Ramos (cell line): ENCODE results near the gene FBXW7.

Source experiments
- in situ Hi-C: fragments of 300-500 bp; cut with MboI; formaldehyde crosslinking; loops from one replicate; pipeline ENCODE4 v1.14.3; 2022; ENCODE audit warnings: low sequenced_read_pairs; ENCODE audit not compliant: unreplicated experiment

The FBXW7 gene

GRCh38 chr4:152352215-152352614, 183.7 kb downstream of the FBXW7 start:
- in situ Hi-C loops = no loop called here

DNA sequence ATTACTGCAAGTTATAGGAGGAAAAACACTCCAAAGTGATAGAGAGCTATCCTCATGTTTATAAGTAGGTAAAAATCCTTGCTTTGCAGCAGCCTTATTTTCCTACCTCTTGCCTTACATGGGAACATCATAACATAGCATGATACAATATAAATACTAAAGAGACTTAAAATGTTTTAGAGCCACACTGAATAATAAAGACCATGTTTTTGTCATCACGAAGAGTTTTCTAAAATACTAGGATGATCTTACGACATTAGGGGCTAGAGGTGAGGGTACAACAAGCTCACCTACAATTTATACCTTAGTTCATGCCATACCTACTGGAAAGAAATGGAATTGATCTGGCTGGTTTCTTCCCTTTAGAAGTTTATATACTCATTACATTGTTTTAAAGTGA, 184.8 kb downstream of the FBXW7 start:
- in situ Hi-C loops = no loop called here

GRCh38 chr4:152348670-152349069, 187.2 kb downstream of the FBXW7 start:
- in situ Hi-C loops = no loop called here

DNA sequence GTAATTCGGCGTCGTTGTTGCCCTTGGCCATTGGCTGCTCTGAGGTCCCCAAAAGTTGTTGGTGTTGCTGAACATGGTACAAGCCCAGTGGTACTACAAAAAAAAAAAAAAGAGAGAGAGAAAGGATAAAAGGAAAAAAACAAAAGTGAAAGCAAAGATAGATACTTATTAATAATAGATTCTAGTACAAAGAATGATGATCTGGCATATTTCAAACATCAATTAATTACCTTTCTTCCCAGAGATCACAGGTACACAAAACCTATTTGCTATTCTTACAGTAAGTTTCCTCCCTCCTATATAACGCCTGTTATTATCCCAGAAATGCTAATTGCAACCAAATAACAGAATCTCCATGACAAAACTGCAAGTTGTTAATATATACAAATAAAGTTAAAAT, 188.9 kb downstream of the FBXW7 start:
- in situ Hi-C loops = no loop called here

GRCh38 chr4:152346526-152346925, 189.4 kb downstream of the FBXW7 start:
- in situ Hi-C loops = no loop called here

DNA sequence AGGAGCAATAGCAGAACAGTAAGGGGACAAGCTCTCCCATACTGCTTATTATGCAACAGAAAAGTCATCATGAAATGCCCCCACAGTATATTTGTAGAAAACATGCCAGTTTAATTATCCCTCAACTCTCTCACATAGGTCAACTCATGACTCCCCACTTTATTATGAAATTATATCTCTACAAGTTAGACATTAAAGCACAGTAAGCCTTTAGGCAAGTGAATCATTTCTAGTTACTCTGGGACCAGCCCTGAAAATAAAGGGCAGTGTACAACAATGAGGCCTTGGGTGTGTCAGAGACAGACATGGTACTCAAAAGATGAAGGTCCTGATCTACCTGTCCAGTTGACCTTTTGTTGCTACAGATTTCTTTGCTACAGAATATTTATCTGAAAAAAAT, 191.9 kb downstream of the FBXW7 start:
- in situ Hi-C loops = no loop called here

- in situ Hi-C loops = no loop called here
Measured at GRCh38 chr4:152342293-152342692, 193.6 kb downstream of the FBXW7 start.

GRCh38 chr4:152340818-152341217, 195.1 kb downstream of the FBXW7 start:
- in situ Hi-C loops = no loop called here

- in situ Hi-C loops = no loop called here
Measured at GRCh38 chr4:152339576-152339975, 196.3 kb downstream of the FBXW7 start.

DNA sequence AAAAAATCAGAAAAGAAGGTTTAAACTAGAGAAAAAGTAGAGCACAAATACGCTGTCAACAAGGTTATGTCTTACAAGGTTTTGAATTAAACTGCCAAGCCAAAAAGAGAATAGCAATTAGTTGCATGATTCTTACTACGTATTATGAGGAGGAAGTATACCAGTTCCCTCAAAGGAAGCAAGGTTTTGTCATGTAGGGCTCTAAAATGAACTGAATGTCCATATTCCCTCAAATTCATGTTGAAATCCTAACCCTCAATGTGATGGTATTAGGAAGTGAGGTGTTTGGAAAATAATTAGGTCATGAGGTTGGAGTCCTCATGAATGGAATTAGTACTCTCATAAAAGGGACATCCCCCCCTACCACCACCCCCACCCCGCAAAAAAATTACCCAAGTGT, 201.0 kb downstream of the FBXW7 start:
- in situ Hi-C loops = no loop called here

DNA sequence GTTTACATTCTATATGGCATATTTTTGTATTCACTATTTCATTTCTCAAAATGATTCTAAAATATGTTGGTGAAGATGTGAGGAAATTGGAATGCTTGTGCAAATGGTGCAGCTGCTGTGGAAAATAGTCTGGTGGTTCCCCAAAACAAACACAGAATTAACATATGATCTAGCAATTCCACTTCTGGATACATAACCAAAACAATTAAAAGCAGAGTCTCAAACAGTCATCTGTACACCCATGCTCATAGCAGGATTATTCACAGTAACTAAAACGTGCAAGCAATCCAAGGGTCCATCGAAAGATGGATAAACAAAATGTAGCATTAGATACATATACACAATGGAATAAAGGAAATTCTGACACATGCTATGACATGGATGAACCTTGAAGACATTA, 204.8 kb downstream of the FBXW7 start:
- in situ Hi-C loops = no loop called here

GRCh38 chr4:152328582-152328981, 207.3 kb downstream of the FBXW7 start:
- in situ Hi-C loops = no loop called here

DNA sequence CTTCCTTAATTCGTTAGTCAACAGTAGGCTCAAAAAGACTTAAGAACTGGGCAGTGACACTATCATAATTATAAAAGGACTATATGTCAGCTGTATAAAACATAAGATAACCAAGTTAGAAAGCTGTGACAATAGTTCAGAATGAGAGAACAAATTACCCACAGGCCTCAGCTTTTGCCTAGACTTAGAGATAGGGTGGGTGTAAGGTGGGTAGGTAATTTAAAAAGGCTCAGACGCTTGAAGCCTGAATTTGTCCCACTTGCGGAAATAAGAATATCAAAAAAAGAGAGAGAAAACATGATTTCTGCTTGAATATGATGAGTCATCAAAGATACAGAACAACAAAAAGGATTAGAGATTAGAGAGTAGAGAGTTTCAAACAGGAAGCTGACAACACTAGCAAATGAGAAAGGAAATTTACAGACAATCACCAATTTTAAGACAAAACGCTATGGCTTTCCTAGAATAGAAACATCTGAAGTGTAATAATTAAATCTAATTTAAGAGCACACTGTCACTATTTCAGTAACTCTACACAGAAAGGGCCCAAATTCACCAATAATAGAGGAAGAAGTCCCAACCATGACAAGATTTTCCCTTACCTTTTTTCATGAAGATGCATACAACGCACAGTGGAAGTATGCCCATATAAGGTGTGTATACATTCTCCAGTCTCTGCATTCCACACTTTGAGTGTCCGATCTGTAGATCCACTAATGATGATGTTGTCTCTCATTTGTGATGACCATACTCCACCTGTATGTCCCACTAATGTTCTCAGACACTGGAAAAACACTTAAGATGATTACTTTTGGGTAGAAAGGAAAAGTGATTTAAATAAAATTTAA, 208.1 kb downstream of the FBXW7 start:
- in situ Hi-C loops = no loop called here

GRCh38 chr4:152325831-152326230, 210.1 kb downstream of the FBXW7 start:
- in situ Hi-C loops = no loop called here

- in situ Hi-C loops = no loop called here
Measured at GRCh38 chr4:152323221-152323620, 212.7 kb downstream of the FBXW7 start.

DNA sequence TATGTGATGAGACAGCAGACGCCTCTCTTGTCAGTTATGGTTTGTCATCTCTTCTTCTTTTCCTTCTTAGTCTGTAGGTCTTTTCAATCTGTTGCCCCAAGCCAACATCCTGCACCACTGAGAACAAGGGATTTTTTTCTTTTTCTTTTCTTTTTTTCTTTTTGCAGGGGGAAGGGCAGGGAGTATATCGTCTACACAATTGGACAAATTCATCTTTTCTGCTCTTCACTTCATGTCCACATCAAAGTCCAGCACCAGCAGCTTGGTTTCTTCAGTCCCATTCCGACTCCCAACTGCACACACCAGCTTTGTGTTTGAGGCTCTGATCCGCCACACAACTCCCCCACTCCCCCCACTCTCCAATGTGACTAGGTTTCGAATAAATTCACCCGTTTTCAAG, 213.2 kb downstream of the FBXW7 start:
- in situ Hi-C loops = no loop called here

- in situ Hi-C loops = no loop called here
Measured at GRCh38 chr4:152321923-152322322, 214.0 kb downstream of the FBXW7 start.

- in situ Hi-C loops = no loop called here
Measured at GRCh38 chr4:152321398-152321797, 214.5 kb downstream of the FBXW7 start.

- in situ Hi-C loops = no loop called here
Measured at GRCh38 chr4:152316969-152317368, 218.9 kb downstream of the FBXW7 start.

- in situ Hi-C loops = no loop called here
Measured at GRCh38 chr4:152310257-152310656, 225.6 kb downstream of the FBXW7 start.

GRCh38 chr4:152309418-152309817, 226.5 kb downstream of the FBXW7 start:
- in situ Hi-C loops = no loop called here

DNA sequence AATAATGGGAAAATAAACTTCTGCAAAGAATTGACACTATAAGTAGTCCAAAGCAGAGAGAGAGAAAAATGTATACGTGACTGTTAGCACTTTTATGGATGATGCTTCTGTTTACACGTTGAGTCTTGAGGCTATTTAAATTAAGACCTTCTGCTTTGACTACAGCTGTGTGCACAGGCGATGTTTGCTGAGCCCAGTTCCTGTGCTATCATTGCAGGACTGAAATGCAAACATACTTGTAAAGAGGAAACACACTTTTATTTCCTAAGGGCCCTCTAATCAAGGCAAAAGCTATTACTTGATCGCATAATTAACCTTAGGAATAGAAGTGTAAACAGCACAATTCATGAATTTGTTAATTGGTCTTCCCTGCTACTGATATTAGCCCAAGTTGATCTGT, 226.9 kb downstream of the FBXW7 start:
- in situ Hi-C loops = no loop called here
